ENCODE data around the gene FBXL17. TPM values are rescaled to one million over a fixed set of nuclear protein-coding genes. Genes with fewer than 3 reads are reported as not detected.

Gene FBXL17
- total RNA-seq, 1 donor from 2014 or later = 17.6 TPM

DNA sequence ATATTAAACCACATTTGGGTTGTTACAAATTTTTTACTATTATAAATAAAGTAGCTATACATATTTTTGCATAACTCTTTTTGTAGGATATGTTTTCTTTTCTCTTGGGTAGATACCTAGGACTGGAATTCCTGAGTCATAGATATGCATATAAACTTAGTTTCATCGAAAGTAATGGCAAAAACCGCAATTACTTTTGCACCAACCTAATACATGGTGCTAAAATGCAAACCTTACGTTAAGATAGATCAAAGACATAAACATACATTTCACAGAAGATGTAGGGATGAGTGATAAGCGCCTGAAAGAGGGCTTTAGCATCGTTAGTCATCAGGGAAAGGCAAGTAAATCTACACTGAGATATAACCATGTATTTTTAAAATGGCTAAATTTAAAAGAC, 532.8 kb downstream of the FBXL17 start:
- H3K36me3 Mint-ChIP-seq (ENCODE audit: unreplicated experiment) = no peaks in the 10 kb centered on the region
- TF ChIP-seq, protein P1, sequence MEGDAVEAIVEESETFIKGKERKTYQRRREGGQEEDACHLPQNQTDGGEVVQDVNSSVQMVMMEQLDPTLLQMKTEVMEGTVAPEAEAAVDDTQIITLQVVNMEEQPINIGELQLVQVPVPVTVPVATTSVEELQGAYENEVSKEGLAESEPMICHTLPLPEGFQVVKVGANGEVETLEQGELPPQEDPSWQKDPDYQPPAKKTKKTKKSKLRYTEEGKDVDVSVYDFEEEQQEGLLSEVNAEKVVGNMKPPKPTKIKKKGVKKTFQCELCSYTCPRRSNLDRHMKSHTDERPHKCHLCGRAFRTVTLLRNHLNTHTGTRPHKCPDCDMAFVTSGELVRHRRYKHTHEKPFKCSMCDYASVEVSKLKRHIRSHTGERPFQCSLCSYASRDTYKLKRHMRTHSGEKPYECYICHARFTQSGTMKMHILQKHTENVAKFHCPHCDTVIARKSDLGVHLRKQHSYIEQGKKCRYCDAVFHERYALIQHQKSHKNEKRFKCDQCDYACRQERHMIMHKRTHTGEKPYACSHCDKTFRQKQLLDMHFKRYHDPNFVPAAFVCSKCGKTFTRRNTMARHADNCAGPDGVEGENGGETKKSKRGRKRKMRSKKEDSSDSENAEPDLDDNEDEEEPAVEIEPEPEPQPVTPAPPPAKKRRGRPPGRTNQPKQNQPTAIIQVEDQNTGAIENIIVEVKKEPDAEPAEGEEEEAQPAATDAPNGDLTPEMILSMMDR (IDR thresholded peaks at IDR 0.05) = no peak
- H3K4me1 Mint-ChIP-seq (ENCODE audit: unreplicated experiment) = no peaks in the 10 kb centered on the region
- H3K27ac Mint-ChIP-seq (ENCODE audit: unreplicated experiment) = no peak overlapping the region
- H3K4me3 Mint-ChIP-seq (ENCODE audit: unreplicated experiment) = no peak overlapping the region
- DNase-seq (ENCODE audit: extremely low spot score, unreplicated experiment) = no peak
- H3K9me3 Mint-ChIP-seq (ENCODE audit: unreplicated experiment) = no peaks in the 10 kb centered on the region
- H3K27me3 Mint-ChIP-seq (ENCODE audit: unreplicated experiment) = peaks cover 4% of the 10 kb centered on the region

DNA sequence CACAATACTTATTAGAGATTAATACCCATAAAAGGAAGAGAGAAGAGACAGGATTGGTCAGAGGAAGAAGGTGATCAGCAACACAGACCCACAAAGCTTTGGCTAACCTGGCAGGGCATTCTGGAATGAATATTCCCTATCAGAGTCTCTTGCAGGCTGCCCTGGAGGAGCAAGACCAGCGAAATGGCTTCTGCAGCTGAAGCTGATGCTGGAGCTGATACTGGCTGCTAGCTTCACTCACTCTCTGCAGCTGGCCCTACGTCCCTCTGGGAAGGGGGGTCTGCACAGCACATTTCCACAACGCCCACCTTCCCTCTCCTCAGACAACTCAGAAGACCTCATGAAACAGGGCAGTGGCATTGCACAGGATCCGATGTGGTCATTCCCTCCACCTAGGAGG, 541.3 kb downstream of the FBXL17 start:
- H3K9me3 Mint-ChIP-seq (ENCODE audit: unreplicated experiment) = no peaks in the 10 kb centered on the region
- H3K27ac Mint-ChIP-seq (ENCODE audit: unreplicated experiment) = no peak overlapping the region
- H3K4me3 Mint-ChIP-seq (ENCODE audit: unreplicated experiment) = no peak overlapping the region
- no peaks in the 10 kb centered on the region for H3K4me1 Mint-ChIP-seq (ENCODE audit: unreplicated experiment)
- TF ChIP-seq, protein P1 (IDR thresholded peaks at IDR 0.05) = no peak
- H3K27me3 Mint-ChIP-seq (ENCODE audit: unreplicated experiment) = peaks cover 9% of the 10 kb centered on the region
- no peak for DNase-seq (ENCODE audit: extremely low spot score, unreplicated experiment)
- no peaks in the 10 kb centered on the region for H3K36me3 Mint-ChIP-seq (ENCODE audit: unreplicated experiment)

DNA sequence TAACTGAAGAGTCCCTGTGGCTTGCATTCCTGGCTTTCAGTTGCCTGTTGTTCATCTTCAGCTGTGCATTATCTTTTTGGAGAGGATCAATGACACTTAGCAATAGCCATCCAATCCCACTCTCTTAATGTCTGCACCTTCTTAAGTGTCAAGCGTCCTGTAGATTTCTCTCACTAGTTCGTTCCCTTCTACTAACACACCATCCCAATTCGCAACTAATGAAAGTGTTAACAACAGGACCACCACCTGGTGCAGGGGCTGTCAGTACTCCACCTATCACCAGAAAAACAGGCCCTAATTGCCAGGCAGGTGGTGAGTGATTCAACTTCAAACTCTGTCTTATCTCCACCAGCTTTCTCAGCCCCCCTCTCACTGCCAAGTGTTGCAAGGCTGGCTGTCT, 541.7 kb downstream of the FBXL17 start:
- no peaks in the 10 kb centered on the region for H3K36me3 Mint-ChIP-seq (ENCODE audit: unreplicated experiment)
- H3K27ac Mint-ChIP-seq (ENCODE audit: unreplicated experiment) = no peak overlapping the region
- no peak for DNase-seq (ENCODE audit: extremely low spot score, unreplicated experiment)
- TF ChIP-seq, protein P1 (IDR thresholded peaks at IDR 0.05) = no peak
- peaks cover 8% of the 10 kb centered on the region for H3K27me3 Mint-ChIP-seq (ENCODE audit: unreplicated experiment)
- no peaks in the 10 kb centered on the region for H3K9me3 Mint-ChIP-seq (ENCODE audit: unreplicated experiment)
- no peaks in the 10 kb centered on the region for H3K4me1 Mint-ChIP-seq (ENCODE audit: unreplicated experiment)
- no peak overlapping the region for H3K4me3 Mint-ChIP-seq (ENCODE audit: unreplicated experiment)

DNA sequence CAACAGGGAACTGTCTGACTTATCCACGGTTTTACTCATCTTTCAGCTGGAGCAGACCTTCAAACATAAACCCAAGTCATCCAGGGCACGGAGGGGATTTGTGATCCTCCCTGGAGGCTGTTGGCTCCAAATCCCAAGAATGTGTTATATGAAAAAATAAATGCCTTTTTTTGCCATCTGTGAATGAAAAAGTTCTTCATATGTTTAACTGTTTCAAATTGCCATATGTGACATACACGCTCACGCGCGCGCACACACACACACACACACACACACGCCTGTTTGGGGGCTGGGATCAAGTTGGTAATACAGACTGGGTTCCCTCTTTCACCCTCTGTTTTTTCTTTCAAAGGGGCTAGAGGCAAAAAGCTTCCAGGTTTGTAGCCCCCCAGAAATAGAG, 546.8 kb downstream of the FBXL17 start:
- Mint-ChIP-seq H3K27ac (ENCODE audit: unreplicated experiment) (no peak overlapping the region), H3K9me3 (ENCODE audit: unreplicated experiment) (no peaks in the 10 kb centered on the region), H3K27me3 (ENCODE audit: unreplicated experiment) (no peaks in the 10 kb centered on the region), H3K4me3 (ENCODE audit: unreplicated experiment) (no peak overlapping the region), H3K36me3 (ENCODE audit: unreplicated experiment) (no peaks in the 10 kb centered on the region), H3K4me1 (ENCODE audit: unreplicated experiment) (no peaks in the 10 kb centered on the region)
- DNase-seq (ENCODE audit: extremely low spot score, unreplicated experiment) = no peak
- TF ChIP-seq, protein P1 (IDR thresholded peaks at IDR 0.05) = no peak

DNA sequence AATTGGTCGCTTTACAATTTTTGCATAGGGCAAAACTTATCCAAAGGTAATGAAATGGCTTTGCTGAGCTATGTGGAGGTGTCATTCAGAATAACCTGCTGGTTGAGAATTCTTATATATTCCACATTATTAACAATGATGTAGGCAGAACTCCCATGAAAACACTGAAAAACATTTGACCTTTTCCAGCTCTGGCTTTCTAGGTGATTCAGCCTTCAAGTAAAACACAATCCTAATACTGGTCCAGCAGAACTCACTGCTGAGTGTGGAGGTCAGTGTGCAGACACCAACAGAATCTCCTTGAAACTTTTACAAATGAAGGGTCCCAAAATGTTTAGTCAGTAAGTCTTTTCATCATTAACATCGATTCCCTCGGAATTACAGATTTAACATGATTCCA, 549.2 kb downstream of the FBXL17 start:
- no peaks in the 10 kb centered on the region for H3K9me3 Mint-ChIP-seq (ENCODE audit: unreplicated experiment)
- DNase-seq (ENCODE audit: extremely low spot score, unreplicated experiment) = no peak
- H3K27me3 Mint-ChIP-seq (ENCODE audit: unreplicated experiment) = no peaks in the 10 kb centered on the region
- no peaks in the 10 kb centered on the region for H3K36me3 Mint-ChIP-seq (ENCODE audit: unreplicated experiment)
- no peak overlapping the region for H3K27ac Mint-ChIP-seq (ENCODE audit: unreplicated experiment)
- H3K4me1 Mint-ChIP-seq (ENCODE audit: unreplicated experiment) = no peaks in the 10 kb centered on the region
- TF ChIP-seq, protein P1 (IDR thresholded peaks at IDR 0.05) = no peak
- no peak overlapping the region for H3K4me3 Mint-ChIP-seq (ENCODE audit: unreplicated experiment)

Data from osteocyte (in vitro differentiated cells).